PFSK-1 (cell line): ENCODE measurements around the gene CNIH3.

Experiments
- FOXP2 ChIP-seq: optimal IDR thresholded peaks from 2 replicates; pipeline ENCODE3; 2011; ENCODE audit warnings: borderline replicate concordance, control low read depth, inconsistent platforms; ENCODE audit not compliant: insufficient read depth; ENCODE audit errors: extremely low read length, extremely low read depth
- POLR2AphosphoS5 ChIP-seq: IDR thresholded peaks from 2 replicates; pipeline ENCODE4 v1.6.1; 2012; ENCODE audit warnings: low read depth, mild to moderate bottlenecking, control low read depth, low read length, moderate library complexity
- REST ChIP-seq, 2 experiments: IDR thresholded peaks; 2 replicates each; pipeline versions ENCODE4 v1.6.1 to v1.8.0; 2011 to 2012; ENCODE audit warnings: low read depth in 2 of 2, low read length in 2 of 2, control low read depth in 1 of 2, inconsistent platforms in 1 of 2, mild to moderate bottlenecking in 1 of 2, moderate library complexity in 1 of 2; ENCODE audit not compliant: insufficient read depth in 1 of 2
- SIN3A ChIP-seq: IDR thresholded peaks from 2 replicates; pipeline ENCODE4 v1.6.1; 2012; ENCODE audit warnings: mild to moderate bottlenecking, low read length, moderate library complexity, borderline replicate concordance; ENCODE audit not compliant: insufficient read depth
- TAF1 ChIP-seq: IDR thresholded peaks from 2 replicates; pipeline ENCODE4 v1.6.1; 2012; ENCODE audit warnings: low read length, control low read depth, borderline replicate concordance; ENCODE audit not compliant: insufficient read depth

CNIH3 gene

GRCh38 chr1:224743608-224744164, 127.6 kb downstream of the CNIH3 start:
- no peak for TF ChIP-seq POLR2AphosphoS5
- TF ChIP-seq TAF1 = no peak
- TF ChIP-seq FOXP2 = no peak
- no peak for TF ChIP-seq SIN3A
- no peak for TF ChIP-seq REST (IDR thresholded peaks at IDR 0.05; ENCODE audit: insufficient read depth in 1 of 2, low read depth in 2 of 2, low read length in 2 of 2)

GRCh38 chr1:224744521-224744920, 128.4 kb downstream of the CNIH3 start:
- TF ChIP-seq TAF1 (no peak), SIN3A (no peak), POLR2AphosphoS5 (no peak), FOXP2 (no peak), REST (IDR thresholded peaks at IDR 0.05; ENCODE audit: insufficient read depth in 1 of 2, low read depth in 2 of 2, low read length in 2 of 2) (no peak)

- TF ChIP-seq SIN3A = no peak
Observed at GRCh38 chr1:224745394-224745793, 129.3 kb downstream of the CNIH3 start.

- TF ChIP-seq FOXP2 (no peak), REST (IDR thresholded peaks at IDR 0.05; ENCODE audit: insufficient read depth in 1 of 2, low read depth in 2 of 2, low read length in 2 of 2) (no peak), POLR2AphosphoS5 (no peak), SIN3A (no peak), TAF1 (no peak)
Observed at GRCh38 chr1:224745924-224746323, 129.8 kb downstream of the CNIH3 start.

- TF ChIP-seq POLR2AphosphoS5 (no peak), TAF1 (no peak), SIN3A (no peak), REST (IDR thresholded peaks at IDR 0.05; ENCODE audit: insufficient read depth in 1 of 2, low read depth in 2 of 2, low read length in 2 of 2) (no peak), FOXP2 (no peak)
Observed at GRCh38 chr1:224747578-224747977, 131.5 kb downstream of the CNIH3 start.
